Measurements from ENCODE around the gene UFD1.
A peak's percentile ranks its signal among the peaks of the same experiment; 100 is the strongest.
"Not testable (repeated sequence)": the region's sequence is repeated elsewhere in the genome, so short reads cannot be mapped to it uniquely, and the experiment has no call there.

Gene UFD1

DNA sequence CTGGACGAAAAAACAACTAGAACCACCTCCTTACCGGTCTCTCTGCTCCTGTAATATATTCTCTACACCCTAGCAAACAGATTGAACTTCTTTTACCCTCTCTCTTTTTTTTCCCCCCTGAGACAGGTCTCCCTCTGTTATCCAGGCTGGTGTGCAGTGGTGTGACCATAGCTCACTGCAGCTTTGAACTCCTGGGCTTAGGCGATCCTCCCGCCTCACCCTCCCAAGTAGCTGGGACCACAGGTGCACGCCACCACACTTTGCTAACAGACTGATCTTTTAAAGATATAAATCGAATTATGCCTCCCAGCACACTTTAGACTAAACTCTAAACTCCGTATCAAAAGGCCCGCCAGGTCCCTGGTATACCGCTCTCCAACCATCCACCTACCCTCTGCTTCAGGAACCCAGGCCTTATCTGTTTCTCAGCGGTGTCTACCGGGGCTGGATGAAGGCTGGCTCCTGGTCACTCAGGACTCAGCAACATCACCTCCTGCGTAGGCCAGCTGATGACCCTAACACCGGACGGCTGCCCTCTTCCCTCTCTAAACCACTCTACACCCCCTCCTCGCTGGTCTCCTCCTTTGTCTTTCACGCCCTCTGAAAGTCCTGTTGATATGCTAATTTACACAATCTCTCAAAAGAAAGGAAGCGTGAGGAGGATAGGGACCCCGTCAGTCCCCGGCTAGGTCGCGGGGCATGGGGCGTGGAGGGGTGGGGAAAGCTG, 32.2 kb downstream of the UFD1 start:
- no peak for DNase-seq

- not testable (repeated sequence) for DNase-seq
Observed at GRCh38 chr22:19445279-19445982, 33.6 kb downstream of the UFD1 start.

- DNase-seq: no peak
Observed at GRCh38 chr22:19443544-19444211, 35.3 kb downstream of the UFD1 start.

- DNase-seq: no peak
Observed at GRCh38 chr22:19442166-19442565, 36.8 kb downstream of the UFD1 start.

- no peak for DNase-seq
Observed at GRCh38 chr22:19440411-19441195, 38.4 kb downstream of the UFD1 start.

- no peak for DNase-seq
Observed at GRCh38 chr22:19438298-19438697, 40.7 kb downstream of the UFD1 start.

- not testable (repeated sequence) for DNase-seq
Observed at GRCh38 chr22:19436444-19437161, 42.4 kb downstream of the UFD1 start.

GRCh38 chr22:19434829-19435580, 44.0 kb downstream of the UFD1 start:
- DNase-seq: no peak

DNA sequence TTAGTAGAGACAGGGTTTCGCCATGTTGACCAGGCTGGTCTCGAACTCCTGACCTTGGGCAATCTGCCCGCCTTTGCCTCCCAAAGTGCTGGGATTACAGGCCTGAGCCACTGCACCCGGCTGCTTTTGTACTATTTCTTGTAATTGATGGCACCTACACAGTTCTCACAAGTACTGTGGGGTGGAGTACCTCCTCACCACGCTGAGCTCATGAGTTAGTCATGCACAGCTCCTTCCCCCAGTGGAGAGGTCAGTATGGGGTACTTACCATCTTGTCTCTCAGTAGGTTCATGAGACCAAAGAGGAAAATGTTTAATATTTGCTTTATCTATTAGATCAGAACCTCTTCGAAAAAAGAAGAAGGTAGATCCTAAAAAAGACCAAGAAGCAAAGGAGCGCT, 44.6 kb downstream of the UFD1 start:
- no peak for DNase-seq

- DNase-seq: peak; percentile 82
Observed at GRCh38 chr22:19432133-19432851, 46.7 kb downstream of the UFD1 start, which contains the start of gene MRPL40. TSS of gene MRPL40 (plus strand) at chr22:19432545. CDS start at chr22:19432555, 10 bp downstream.

DNA sequence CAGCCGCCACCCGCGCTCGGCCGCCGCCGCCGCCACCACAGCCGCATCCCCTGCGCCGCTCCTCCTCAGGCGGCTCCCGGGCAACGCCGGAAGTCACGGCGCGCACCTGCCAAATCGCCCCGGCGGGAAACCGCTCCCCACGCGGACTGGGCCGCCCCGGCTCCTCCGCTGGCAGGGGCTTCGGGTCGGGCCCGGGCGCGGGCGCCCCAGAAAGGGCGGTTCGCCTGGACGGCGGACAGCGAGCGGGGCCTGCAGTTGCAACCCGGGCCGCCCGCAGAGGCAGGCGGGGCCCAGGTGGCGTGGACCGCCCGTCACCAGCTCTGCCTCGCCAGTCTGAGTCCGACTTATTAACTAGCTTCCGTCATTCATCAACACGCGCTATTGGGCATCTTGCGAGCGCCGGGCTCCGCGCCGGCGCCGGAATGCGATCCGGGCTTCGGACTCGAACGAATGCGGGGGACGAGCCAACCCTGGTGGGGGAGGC, 47.3 kb downstream of the UFD1 start, which contains the start of gene HIRA:
TSS of gene HIRA (minus strand) at position 85 of the 484 bp plus-strand sequence. CDS start 257 bp downstream, outside the sequence.
- peak; percentile 83 for DNase-seq

GRCh38 chr22:19430890-19431541, 48.0 kb downstream of the UFD1 start:
- DNase-seq: peak; percentile 4

DNA sequence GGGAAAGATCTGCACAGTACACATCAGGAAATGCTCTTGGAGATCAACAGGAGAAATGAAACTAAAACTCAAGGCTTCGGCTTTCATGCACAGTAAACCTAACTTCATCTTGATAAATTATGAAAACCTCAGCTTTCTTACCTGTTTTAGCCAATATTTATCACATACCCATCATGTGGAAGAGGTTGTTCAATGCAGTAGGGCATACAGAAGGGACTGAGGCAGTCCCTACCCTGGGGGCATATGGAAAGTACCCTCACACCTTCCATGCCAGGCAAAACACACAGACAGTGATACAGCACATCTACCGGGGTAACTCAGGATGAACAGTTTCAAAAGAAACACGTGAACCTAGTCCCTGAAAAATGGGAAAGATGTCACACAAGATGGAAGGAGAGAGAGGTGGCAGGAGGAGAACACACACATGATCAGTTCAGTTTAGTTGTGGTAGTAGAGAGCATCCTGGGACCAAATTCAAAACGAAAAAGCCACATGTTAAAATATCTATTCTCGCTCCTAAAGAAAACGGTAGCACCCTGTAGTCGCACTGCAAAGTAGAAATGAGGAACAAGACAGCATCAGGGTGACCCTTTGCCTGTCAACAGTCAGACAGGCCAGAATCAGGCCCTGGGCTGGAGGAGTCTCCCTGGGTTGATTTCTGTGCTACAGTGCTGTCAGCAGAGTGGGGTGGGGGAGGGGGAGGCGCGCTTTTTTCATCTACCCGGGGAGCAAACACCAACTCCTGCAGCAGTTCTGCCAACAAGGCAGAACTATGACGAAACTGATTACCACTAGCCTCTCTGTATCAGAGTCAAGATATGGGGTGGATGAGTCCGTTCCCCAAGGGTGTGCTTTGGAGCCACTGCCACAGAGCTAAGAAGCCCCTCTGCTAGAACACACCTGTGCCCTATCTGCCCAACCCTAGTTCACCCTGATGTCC, 48.8 kb downstream of the UFD1 start:
- peak; percentile 41 for DNase-seq

DNA sequence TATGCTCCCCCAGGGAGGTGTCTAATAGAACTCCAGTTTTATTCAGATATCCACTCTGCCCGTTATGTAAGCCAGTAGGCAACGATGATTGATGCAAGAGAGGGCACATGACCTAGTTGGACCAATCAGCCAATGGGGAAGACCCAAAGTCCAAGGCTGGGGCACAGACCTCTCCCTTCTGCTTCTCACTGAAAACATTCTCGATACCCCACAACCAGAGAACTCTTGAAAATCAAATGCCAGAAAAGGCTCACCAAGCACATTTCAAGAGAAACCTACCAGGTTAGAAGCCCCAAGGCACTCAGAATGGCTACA, 54.9 kb downstream of the UFD1 start:
- no peak for DNase-seq

GRCh38 chr22:19422440-19423301, 56.3 kb downstream of the UFD1 start:
- DNase-seq: no peak

DNA sequence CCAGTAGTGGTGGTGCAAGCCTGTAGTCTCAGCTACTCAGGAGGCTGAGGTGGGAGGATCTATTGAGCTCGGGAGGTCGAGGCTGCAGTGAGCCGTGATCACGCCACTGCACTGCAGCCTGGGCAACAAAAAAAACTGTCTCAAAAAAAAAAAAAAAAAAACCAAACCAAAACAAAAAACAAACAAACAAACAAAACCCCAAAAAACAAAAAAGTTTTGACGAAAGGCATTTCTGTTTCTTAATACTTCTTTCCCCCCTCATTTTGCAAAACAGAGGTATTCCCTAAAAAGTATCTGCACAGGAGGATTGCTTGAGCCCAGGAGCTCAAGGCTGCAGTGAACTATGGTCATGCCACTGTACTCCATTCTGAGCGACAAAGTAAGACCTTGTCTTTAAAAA, 58.7 kb downstream of the UFD1 start:
- DNase-seq: no peak

DNA sequence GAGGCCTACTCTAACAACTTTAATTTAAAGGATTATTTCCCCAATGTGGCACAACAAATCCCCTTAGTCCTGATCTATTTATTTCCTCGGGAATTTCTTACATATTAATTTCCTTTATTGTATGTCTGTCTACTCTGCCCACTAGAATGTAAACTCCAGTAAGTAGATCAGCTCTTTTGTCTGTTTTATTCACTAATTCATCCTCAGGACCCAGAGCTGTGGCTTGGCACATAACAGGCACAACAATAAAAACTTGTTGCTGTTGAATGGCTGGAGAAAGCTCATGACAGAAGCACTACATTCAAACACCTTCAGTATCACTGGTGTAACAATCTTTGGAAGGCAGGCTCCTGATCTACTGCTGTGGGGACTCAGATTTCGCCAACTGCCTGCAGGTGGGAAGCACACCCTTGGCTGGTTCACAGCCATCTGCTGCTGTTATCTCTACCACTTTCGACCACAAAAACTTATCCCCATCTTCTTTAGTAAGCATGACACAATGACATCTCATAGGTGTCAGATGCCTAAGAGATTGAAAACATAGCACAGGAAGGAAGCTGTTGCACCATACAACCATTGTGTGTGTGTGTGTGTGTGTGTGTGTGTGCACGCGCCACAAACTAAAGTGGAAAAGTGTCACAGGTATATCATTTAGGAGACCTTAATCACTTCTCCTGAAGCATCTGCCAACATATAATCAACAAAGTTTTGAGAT, 59.4 kb downstream of the UFD1 start:
- DNase-seq: peak; percentile 14
